ENCODE results near the gene SELPLG. TPM values are rescaled to one million over a fixed set of nuclear protein-coding genes. Genes with fewer than 3 reads are reported as not detected.

The SELPLG gene
- polyA plus RNA-seq, 1 donor from 2014 or later: 0.62 TPM

DNA sequence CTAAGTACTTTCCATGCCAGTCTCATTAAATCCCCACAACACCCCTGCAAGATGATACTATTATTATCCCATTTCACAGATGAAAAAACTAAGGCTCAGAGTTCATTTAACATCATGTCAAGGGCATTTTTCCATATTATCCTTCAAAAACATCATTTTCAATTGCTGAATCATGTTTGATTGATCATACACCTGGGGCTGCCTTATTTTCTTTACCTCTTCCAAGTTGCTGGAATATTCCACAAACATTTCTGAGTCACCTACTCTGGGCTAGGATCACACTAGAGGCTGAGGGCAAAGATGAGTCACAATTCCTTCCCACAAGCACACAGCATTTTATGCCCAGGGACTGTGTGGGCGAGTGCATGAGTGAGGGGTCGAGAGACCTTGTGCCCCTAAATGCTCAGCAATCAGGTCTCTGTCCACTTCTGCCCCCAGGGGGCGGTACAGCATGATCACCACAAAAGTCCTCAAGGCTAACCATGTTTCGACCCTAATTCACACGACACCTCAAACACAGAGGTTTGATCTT, 21.7 kb downstream of the SELPLG start:
- no peaks in the 10 kb centered on the region for H3K27me3 ChIP-seq (ENCODE audit: insufficient read depth, low read depth, low read length)
- no peaks in the 10 kb centered on the region for H3K9me3 ChIP-seq (ENCODE audit: low read length)
- no peaks in the 10 kb centered on the region for H3F3A ChIP-seq (ENCODE audit: insufficient read depth, low read length, poor library complexity, severe bottlenecking)
- no peaks in the 10 kb centered on the region for H4K20me1 ChIP-seq (ENCODE audit: insufficient read depth)
- H3K9me2 ChIP-seq (ENCODE audit: insufficient read depth, low read length): no peaks in the 10 kb centered on the region
- H2AFZ ChIP-seq (ENCODE audit: low read depth, low read length): no peak overlapping the region
- H3K4me2 ChIP-seq (ENCODE audit: low read length): no peak overlapping the region
- H3K79me2 ChIP-seq (replicated peaks; ENCODE audit: insufficient read depth, low read length): no peaks in the 10 kb centered on the region
- H3K36me3 ChIP-seq (ENCODE audit: insufficient read depth, low read length): no peaks in the 10 kb centered on the region
- H3K27ac ChIP-seq (ENCODE audit: low read length): no peak overlapping the region
- H3K9ac ChIP-seq (ENCODE audit: low read length): no peak overlapping the region
- no peak overlapping the region for H3K4me3 ChIP-seq (ENCODE audit: low read length)
- TF ChIP-seq RAD21 (conservative IDR thresholded peaks at IDR 0.05): no peak
- no peak for TF ChIP-seq SMC3 (conservative IDR thresholded peaks at IDR 0.05; ENCODE audit: poor library complexity)

DNA sequence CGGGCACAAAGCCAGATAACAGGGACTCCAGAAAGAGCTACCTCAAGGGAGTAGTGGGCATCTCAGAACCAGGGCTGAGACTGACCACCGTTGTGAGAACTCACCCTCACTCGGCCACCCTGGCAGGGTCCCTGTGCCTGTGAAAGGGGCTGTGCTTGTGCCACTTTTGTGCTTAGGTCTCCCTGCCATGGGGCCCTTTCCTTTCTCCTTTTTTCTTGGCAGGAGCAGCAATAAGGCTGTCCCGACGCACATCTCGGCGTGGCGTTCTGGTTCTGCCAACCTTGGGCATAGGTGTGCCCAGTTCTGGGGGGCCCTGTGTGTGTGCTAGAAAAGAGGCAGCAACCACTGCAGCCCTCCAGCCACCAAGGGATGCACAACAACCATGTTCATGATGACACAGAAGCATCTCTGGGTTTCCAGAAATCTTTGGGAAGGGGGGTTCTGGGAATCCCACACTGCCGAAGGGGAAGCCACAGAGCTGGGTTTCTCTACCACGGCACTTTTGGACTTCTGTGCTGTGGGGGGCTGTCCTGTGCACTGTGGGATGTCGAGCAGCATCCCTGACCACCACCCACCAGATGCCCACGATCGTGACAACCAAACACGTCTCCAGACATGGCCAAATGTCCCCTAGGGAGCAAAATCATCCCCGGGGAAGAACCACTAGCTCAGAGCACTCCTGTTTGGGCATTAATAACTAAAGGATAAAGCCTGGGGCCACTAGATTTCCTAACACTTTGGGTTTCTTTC, 22.7 kb downstream of the SELPLG start:
- Histone ChIP-seq H3K9me3 (ENCODE audit: low read length) (no peaks in the 10 kb centered on the region), H3K36me3 (ENCODE audit: insufficient read depth, low read length) (no peaks in the 10 kb centered on the region), H3K4me2 (ENCODE audit: low read length) (no peak overlapping the region), H3K9ac (ENCODE audit: low read length) (no peak overlapping the region), H3F3A (ENCODE audit: insufficient read depth, low read length, poor library complexity, severe bottlenecking) (no peaks in the 10 kb centered on the region), H2AFZ (ENCODE audit: low read depth, low read length) (no peak overlapping the region), H3K9me2 (ENCODE audit: insufficient read depth, low read length) (no peaks in the 10 kb centered on the region), H3K4me3 (ENCODE audit: low read length) (no peak overlapping the region), H3K27me3 (ENCODE audit: insufficient read depth, low read depth, low read length) (no peaks in the 10 kb centered on the region), H3K27ac (ENCODE audit: low read length) (no peak overlapping the region), H4K20me1 (ENCODE audit: insufficient read depth) (no peaks in the 10 kb centered on the region), H3K79me2 (replicated peaks; ENCODE audit: insufficient read depth, low read length) (no peaks in the 10 kb centered on the region)
- TF ChIP-seq MXI1 (conservative IDR thresholded peaks at IDR 0.05; ENCODE audit: poor library complexity, severe bottlenecking) (no peak), RAD21 (conservative IDR thresholded peaks at IDR 0.05) (no peak), TAF1 (IDR thresholded peaks at IDR 0.05; ENCODE audit: low read depth) (no peak), SMC3 (conservative IDR thresholded peaks at IDR 0.05; ENCODE audit: poor library complexity) (no peak), EZH2 (IDR thresholded peaks at IDR 0.05; ENCODE audit: borderline replicate concordance, insufficient read depth, low read length, poor library complexity, severe bottlenecking) (no peak), EP300 (conservative IDR thresholded peaks at IDR 0.05; ENCODE audit: poor library complexity, severe bottlenecking) (no peak), POLR2AphosphoS5 (IDR thresholded peaks at IDR 0.05) (no peak), CTCF (IDR thresholded peaks at IDR 0.05; ENCODE audit: poor library complexity, severe bottlenecking) (no peak), REST (IDR thresholded peaks at IDR 0.05; ENCODE audit: borderline replicate concordance) (no peak)
